ENCODE measurements around the gene URI1.

Gene URI1

DNA sequence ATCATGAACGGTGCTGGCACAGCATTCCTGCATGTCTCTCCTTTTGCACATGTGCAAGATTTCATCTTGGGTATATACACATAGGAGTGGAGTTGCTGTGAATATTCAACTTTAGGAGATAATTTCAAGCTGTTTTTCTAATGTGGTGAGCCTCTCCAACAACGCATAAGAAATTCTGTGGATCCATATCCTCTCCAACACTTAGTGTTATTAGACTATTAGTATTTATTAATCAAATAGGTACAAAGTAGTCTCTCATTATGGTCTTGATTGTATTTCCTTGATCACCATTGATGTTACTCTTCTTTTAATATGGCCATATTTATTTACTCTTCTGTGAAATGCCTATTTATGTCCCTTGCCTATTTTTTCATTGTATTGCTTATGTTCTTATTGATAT is 114.5 kb downstream of the URI1 start:
- DNase-seq (ENCODE audit: low read depth in 3 of 3) = no peak

- DNase-seq (ENCODE audit: low read depth in 3 of 3) = no peak
These were observed 117.9 kb downstream of the URI1 start for GRCh38 chr19:30059741-30060457.

GRCh38 chr19:30060531-30061222 is 118.6 kb downstream of the URI1 start:
- no peak for DNase-seq (ENCODE audit: low read depth in 3 of 3)

- no peak for DNase-seq (ENCODE audit: low read depth in 3 of 3)
These were observed 119.4 kb downstream of the URI1 start for GRCh38 chr19:30061223-30062064.

GRCh38 chr19:30062065-30062906 is 120.2 kb downstream of the URI1 start:
- DNase-seq (ENCODE audit: low read depth in 3 of 3) = no peak

GRCh38 chr19:30062907-30063649 is 121.0 kb downstream of the URI1 start:
- DNase-seq (ENCODE audit: low read depth in 3 of 3) = no peak

GRCh38 chr19:30063650-30064347 is 121.8 kb downstream of the URI1 start:
- DNase-seq (ENCODE audit: low read depth in 3 of 3) = no peak

GRCh38 chr19:30064348-30064699 is 122.3 kb downstream of the URI1 start:
- no peak for DNase-seq (ENCODE audit: low read depth in 3 of 3)

- DNase-seq (ENCODE audit: low read depth in 3 of 3) = no peak
These were observed 122.9 kb downstream of the URI1 start for GRCh38 chr19:30064771-30065494.

DNA sequence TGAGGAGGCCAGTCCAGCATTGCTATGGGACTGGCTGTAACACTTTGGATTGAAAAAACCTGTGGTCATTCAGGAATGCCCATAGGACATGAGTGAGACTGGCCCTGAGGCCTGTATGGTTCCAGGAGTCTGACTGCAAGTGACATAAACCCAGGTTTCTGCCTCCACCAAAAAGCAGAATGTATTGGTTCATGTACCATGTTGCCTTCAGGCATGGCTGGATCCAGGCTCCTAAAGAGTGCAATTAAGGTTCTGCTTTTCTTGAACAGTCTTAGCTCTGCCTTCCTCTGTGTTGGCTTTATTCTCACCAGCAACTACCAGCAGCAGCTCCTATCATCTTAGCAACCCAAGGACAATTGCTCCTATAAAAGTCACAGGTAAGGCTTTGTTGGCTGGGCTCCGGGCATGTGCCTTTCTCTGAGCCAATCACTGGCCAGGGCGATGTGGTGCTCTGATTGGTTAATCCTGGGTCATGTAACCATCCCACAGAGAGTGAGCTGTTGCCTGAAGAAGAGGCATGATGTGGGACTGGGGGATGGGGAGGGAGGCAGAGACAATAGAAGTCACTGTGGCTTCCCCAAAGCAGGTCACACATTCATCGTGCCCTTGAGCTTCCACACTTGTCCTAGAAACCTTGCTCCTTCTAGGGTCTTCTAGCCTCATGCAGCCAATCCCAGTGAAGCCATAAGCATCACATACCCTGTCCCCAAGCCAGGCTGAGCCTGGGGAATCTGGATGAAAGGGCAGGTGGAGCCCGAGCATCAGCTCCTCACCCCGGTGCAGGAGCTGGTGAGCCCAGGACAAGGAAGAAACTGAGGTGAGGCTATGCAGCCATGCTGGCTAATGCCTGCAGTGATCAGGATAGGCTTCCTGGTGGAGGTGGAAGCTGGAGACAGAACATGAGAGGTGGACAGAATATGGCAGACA is 123.9 kb downstream of the URI1 start:
- DNase-seq (ENCODE audit: low read depth in 3 of 3) = no peak
